MM.1S (cell line): Measurements from ENCODE around the gene RNASET2.

Experiments used
- EZH2 ChIP-seq: fragments of 300-600 bp; sonication (generic); optimal IDR thresholded peaks from 2 replicates; pipeline ENCODE3; 2017; ENCODE audit warnings: low read depth, mild to moderate bottlenecking, antibody characterized with exemption, low read length, mixed read lengths
- TF ChIP-seq, protein P1 (sequence below): fragments of 300-600 bp; sonication (generic); IDR thresholded peaks from 2 replicates; pipeline ENCODE4 v1.5.1; 2016; ENCODE audit warnings: antibody characterized with exemption, low read length, mixed read lengths

DNA sequence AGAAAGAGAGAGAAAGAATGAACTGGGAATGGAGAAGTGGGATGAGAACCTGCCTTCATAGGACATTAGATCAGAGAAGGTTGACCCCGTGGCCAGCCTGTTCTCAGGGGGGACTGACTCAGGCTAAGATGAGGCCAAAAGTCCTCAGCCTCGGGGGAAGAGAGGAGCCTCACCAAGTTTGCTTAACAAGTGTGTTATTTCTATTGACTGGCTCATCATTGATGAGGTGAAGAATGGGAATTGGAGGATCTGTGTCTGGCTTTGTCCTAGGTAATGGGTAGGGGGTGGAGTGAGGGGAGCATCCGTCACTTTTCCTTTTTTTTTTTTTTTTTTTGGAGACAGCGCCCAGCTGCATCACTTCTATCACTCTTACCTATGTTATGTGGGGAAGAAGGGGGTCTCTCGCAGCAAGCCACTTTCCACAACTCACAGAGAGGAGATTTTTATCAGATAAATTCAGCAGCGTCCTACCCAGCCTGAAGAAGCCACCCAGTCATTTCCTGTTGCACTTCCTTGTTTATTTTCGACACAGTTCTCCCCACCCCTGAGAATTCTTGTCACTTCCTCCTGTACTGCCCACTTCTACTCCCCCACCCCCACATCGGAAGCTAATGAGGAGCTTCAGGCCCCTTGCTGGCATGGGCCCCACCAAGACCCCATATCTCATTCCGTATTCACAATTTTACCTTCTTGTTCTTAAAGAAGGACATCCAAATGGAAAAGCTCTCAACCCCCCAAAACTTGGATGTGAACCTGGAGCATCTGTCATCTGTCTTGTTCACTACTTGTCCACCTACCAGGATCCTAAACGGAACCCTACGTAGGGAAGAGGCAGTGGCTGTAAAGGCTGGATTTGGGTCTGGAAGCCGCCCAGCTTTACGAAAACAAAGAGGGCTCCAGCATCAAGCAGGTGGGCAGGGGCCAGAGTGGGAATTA lies 2.8 kb upstream of the RNASET2 start:
- TF ChIP-seq, protein P1, sequence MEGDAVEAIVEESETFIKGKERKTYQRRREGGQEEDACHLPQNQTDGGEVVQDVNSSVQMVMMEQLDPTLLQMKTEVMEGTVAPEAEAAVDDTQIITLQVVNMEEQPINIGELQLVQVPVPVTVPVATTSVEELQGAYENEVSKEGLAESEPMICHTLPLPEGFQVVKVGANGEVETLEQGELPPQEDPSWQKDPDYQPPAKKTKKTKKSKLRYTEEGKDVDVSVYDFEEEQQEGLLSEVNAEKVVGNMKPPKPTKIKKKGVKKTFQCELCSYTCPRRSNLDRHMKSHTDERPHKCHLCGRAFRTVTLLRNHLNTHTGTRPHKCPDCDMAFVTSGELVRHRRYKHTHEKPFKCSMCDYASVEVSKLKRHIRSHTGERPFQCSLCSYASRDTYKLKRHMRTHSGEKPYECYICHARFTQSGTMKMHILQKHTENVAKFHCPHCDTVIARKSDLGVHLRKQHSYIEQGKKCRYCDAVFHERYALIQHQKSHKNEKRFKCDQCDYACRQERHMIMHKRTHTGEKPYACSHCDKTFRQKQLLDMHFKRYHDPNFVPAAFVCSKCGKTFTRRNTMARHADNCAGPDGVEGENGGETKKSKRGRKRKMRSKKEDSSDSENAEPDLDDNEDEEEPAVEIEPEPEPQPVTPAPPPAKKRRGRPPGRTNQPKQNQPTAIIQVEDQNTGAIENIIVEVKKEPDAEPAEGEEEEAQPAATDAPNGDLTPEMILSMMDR = no peak
- no peak for TF ChIP-seq EZH2
